GM12878 (cell line): Measurements from ENCODE around the gene SUV39H1. TPM values are rescaled to one million over a fixed set of nuclear protein-coding genes. Genes with fewer than 3 reads are reported as not detected.

Experiments used
- ATAC-seq: fragments of 200-7000 bp; cut with Tn5 transposase; 3 replicates; pipeline ENCODE4 v1.9.1; 2020; ENCODE audit warnings: mild to moderate bottlenecking, moderate library complexity
- BruUV-seq: library from RNA; stranded (reverse); fragments of 400-500 nt; replicated peaks from 2 replicates; lab custom pipeline; 2021; lab: Mats Ljungman, UMichigan
- CTCF ChIA-PET: fragments of 300-600 bp; sonication (Branson Sonifier 250); formaldehyde crosslinking; extraction: SDS; loops from one replicate; lab custom pipeline; 2021; ENCODE audit warnings: inconsistent platforms; lab: Yijun Ruan, JAX
- POLR2A ChIA-PET: fragments of 350-600 bp; formaldehyde crosslinking; extraction: SDS; loops from one replicate; lab custom pipeline; 2021; ENCODE audit warnings: inconsistent platforms; lab: Charles Lee
- RAD21 ChIA-PET: fragments of 300-600 bp; sonication (Branson Sonifier 250); formaldehyde crosslinking; loops from one replicate; lab custom pipeline; 2023; ENCODE audit warnings: antibody characterized with exemption; ENCODE audit not compliant: unreplicated experiment; lab: Charles Lee
- SMC1A ChIA-PET: fragments of 300-600 bp; sonication (Branson Sonifier 250); formaldehyde crosslinking; loops from one replicate; lab custom pipeline; 2023; ENCODE audit not compliant: unreplicated experiment, uncharacterized antibody; lab: Charles Lee
- DNase-seq: peaks from one replicate; pipeline ENCODE4 v3.0.0-alpha.2; 2011; ENCODE audit warnings: low read depth, low spot score
- FAIRE-seq: peaks from 3 replicates; lab custom pipeline; 2011; peaks lifted over from hg19 to GRCh38; lab: Jason Lieb, UNC
- H2AFZ ChIP-seq: 2 replicates; pipeline ENCODE4 v1.6.0; 2011; ENCODE audit warnings: low read depth, low read length, control low read depth; ENCODE audit not compliant: control insufficient read depth
- H3K27ac ChIP-seq: 2 replicates; pipeline ENCODE4 v1.5.1; 2011; ENCODE audit warnings: control low read depth; ENCODE audit not compliant: control insufficient read depth, insufficient read depth
- H3K27me3 ChIP-seq, 2 experiments: replicated peaks in 1 of 2; 2 replicates each; pipeline versions ENCODE4 v1.6.0 to v1.6.1; 2011; ENCODE audit warnings: low read length in 1 of 2; ENCODE audit not compliant: control insufficient read depth in 2 of 2, insufficient read depth in 2 of 2
- H3K36me3 ChIP-seq, 2 experiments: 2 replicates each; pipeline ENCODE4 v1.5.1; 2011; ENCODE audit warnings: low read length in 1 of 2; ENCODE audit not compliant: control insufficient read depth in 2 of 2, insufficient read depth in 2 of 2
- H3K4me1 ChIP-seq: 2 replicates; pipeline ENCODE4 v1.6.1; 2011; ENCODE audit warnings: mild to moderate bottlenecking, low read length, moderate library complexity, mixed read lengths; ENCODE audit not compliant: control insufficient read depth, insufficient read depth
- H3K4me2 ChIP-seq: 2 replicates; pipeline ENCODE4 v1.6.0; 2011; ENCODE audit warnings: control low read depth; ENCODE audit not compliant: control insufficient read depth, insufficient read depth
- H3K4me3 ChIP-seq: fragments of 200-600 bp; sonication (generic); 2 replicates; pipeline ENCODE4 v1.5.1; 2016
- H3K79me2 ChIP-seq: 2 replicates; pipeline ENCODE4 v1.6.0; 2011; ENCODE audit warnings: low read length; ENCODE audit not compliant: control insufficient read depth, insufficient read depth
- H3K9ac ChIP-seq: 2 replicates; pipeline ENCODE4 v1.8.0; 2011; ENCODE audit warnings: low read length, control low read depth, mixed read lengths; ENCODE audit not compliant: control insufficient read depth, insufficient read depth
- H3K9me3 ChIP-seq: replicated peaks from 3 replicates; pipeline ENCODE4 v1.5.1; 2011; ENCODE audit warnings: mild to moderate bottlenecking, low read length; ENCODE audit not compliant: control insufficient read depth, insufficient read depth
- H4K20me1 ChIP-seq: 2 replicates; pipeline ENCODE4 v1.6.0; 2011; ENCODE audit not compliant: control insufficient read depth, insufficient read depth
- ATF3 ChIP-seq: IDR thresholded peaks from 2 replicates; pipeline ENCODE4 v1.6.1; 2011; ENCODE audit warnings: low read depth, mild to moderate bottlenecking, low read length, moderate library complexity, borderline replicate concordance; ENCODE audit errors: extremely low read depth
- BCL11A ChIP-seq: IDR thresholded peaks from 2 replicates; pipeline ENCODE4 v1.6.1; 2011; ENCODE audit warnings: low read depth, low read length
- CEBPB ChIP-seq, 2 experiments: fragments of 150-350 bp in 1 of 2; IDR thresholded peaks; 2 replicates each; pipeline ENCODE4 v1.6.1; 2012 to 2014; ENCODE audit warnings: low read depth in 2 of 2, low read length in 2 of 2, borderline replicate concordance in 1 of 2, inconsistent platforms in 1 of 2
- EED ChIP-seq: sonication (generic); IDR thresholded peaks from 2 replicates; pipeline ENCODE4 v1.6.1; 2016; ENCODE audit warnings: antibody characterized with exemption, low read depth
- GABPA ChIP-seq: IDR thresholded peaks from 2 replicates; pipeline ENCODE4 v1.6.1; 2014; ENCODE audit warnings: antibody characterized with exemption, low read depth, mild to moderate bottlenecking, inconsistent platforms
- JUNB ChIP-seq: IDR thresholded peaks from 2 replicates; pipeline ENCODE4 v1.6.1; 2016; ENCODE audit warnings: antibody characterized with exemption, mild to moderate bottlenecking
- LARP7 ChIP-seq: fragments of 450-650 bp; IDR thresholded peaks from 2 replicates; pipeline ENCODE4 v1.6.1; 2017; ENCODE audit warnings: mild to moderate bottlenecking
- MLLT1 ChIP-seq: fragments of 450-650 bp; IDR thresholded peaks from 2 replicates; pipeline ENCODE4 v1.6.1; 2016; ENCODE audit warnings: mild to moderate bottlenecking
- NRF1 ChIP-seq: conservative IDR thresholded peaks from 2 replicates; pipeline ENCODE4 v1.6.1; 2011; ENCODE audit warnings: mild to moderate bottlenecking, low read depth, low read length, improper control_type of control experiment
- TARDBP ChIP-seq: IDR thresholded peaks from 2 replicates; pipeline ENCODE4 v1.6.1; 2016; ENCODE audit warnings: borderline replicate concordance
- YBX1 ChIP-seq: fragments of 450-650 bp; IDR thresholded peaks from 2 replicates; pipeline ENCODE4 v1.6.1; 2016; ENCODE audit warnings: antibody characterized with exemption
- WGBS: methylation state at CpG from one replicate; pipeline ENCODE4 v1.1.6; 2016; ENCODE audit warnings: low lambda C conversion rate; ENCODE audit not compliant: insufficient replicate concordance, insufficient coverage; ENCODE audit errors: missing lambda C conversion rate; 5-methylcytosine and 5-hydroxymethylcytosine counted together
- in situ Hi-C: fragments of 300-500 bp; cut with MboI; formaldehyde crosslinking; loops from 9 replicates; pipeline ENCODE4 v1.14.3; 2018; ENCODE audit warnings: mixed read lengths
- intact Hi-C: fragments of 100-400 bp; cut with micrococcal nuclease; formaldehyde crosslinking; loops from one replicate; pipeline ENCODE4 v1.14.2; 2022; ENCODE audit not compliant: unreplicated experiment
- polyA plus RNA-seq, 11 experiments: library from polyadenylated mRNA; depleted of rRNA in 4 of 11; unstranded in 6 of 11; stranded (reverse) in 5 of 11; fragments of >200 nt; fragmentation: Nextera tagmentation in 4 of 11; fragmentation: Illumina TruSeq in 1 of 11; extraction: Ambion mirVana in 4 of 11; extraction: Trizol in 1 of 11; gene quantifications; 1 replicate in 1 of 11; 2 replicates in 10 of 11; pipeline versions ENCODE4 v1.2.1 to v1.2.3, GENCODE V29; 2011 to 2016; ENCODE audit warnings: inconsistent platforms in 2 of 11, missing spikeins in 2 of 11, low read depth in 1 of 11
- total RNA-seq, 4 experiments: library from RNA; depleted of rRNA in 3 of 4; stranded (reverse); fragments of >200 nt in 3 of 4; fragmentation: Illumina TruSeq in 1 of 4; extraction: Trizol in 1 of 4; gene quantifications; 2 replicates each; pipeline versions ENCODE4 v1.2.1 to v1.2.3, GENCODE V29; 2013 to 2021
- TF ChIP-seq, protein P1 (sequence below): fragments of 450-650 bp; formaldehyde crosslinking; IDR thresholded peaks from 2 replicates; pipeline ENCODE4 v1.5.0; 2022; ENCODE audit warnings: mild to moderate bottlenecking, missing genetic modification characterization

The SUV39H1 gene
- total and polyA plus RNA-seq, 10 of the 15 experiments (the other 5 are each of a cell fraction or from before 2014, with no cell fraction given): 4.9 to 33.2 (median 17.1) TPM

- 87% methylated on average over 5 of the region's 5 CpGs for WGBS
- no peak for TF ChIP-seq CEBPB (IDR thresholded peaks at IDR 0.05; ENCODE audit: borderline replicate concordance in 1 of 2, low read depth in 2 of 2, low read length in 2 of 2)
- TF ChIP-seq TARDBP: no peak
- no peak for TF ChIP-seq EED
- no peak for TF ChIP-seq LARP7
- no peak for TF ChIP-seq JUNB
- no peak for TF ChIP-seq BCL11A
- no peak for TF ChIP-seq MLLT1
- TF ChIP-seq NRF1: no peak
- no peak for TF ChIP-seq ATF3
- TF ChIP-seq GABPA: no peak
- TF ChIP-seq, protein P1, sequence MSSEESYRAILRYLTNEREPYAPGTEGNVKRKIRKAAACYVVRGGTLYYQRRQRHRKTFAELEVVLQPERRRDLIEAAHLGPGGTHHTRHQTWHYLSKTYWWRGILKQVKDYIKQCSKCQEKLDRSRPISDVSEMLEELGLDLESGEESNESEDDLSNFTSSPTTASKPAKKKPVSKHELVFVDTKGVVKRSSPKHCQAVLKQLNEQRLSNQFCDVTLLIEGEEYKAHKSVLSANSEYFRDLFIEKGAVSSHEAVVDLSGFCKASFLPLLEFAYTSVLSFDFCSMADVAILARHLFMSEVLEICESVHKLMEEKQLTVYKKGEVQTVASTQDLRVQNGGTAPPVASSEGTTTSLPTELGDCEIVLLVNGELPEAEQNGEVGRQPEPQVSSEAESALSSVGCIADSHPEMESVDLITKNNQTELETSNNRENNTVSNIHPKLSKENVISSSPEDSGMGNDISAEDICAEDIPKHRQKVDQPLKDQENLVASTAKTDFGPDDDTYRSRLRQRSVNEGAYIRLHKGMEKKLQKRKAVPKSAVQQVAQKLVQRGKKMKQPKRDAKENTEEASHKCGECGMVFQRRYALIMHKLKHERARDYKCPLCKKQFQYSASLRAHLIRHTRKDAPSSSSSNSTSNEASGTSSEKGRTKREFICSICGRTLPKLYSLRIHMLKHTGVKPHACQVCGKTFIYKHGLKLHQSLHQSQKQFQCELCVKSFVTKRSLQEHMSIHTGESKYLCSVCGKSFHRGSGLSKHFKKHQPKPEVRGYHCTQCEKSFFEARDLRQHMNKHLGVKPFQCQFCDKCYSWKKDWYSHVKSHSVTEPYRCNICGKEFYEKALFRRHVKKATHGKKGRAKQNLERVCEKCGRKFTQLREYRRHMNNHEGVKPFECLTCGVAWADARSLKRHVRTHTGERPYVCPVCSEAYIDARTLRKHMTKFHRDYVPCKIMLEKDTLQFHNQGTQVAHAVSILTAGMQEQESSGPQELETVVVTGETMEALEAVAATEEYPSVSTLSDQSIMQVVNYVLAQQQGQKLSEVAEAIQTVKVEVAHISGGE (CRISPR knock-in tag): no peak
- TF ChIP-seq YBX1: no peak
- FAIRE-seq: no peak
- no peak for DNase-seq
- no peak overlapping the region for H3K9ac ChIP-seq
- in situ Hi-C loops: no loop called here
- CTCF ChIA-PET: no interaction called here
- RAD21 ChIA-PET: no interaction called here
- no peak for ATAC-seq
- H3K27me3 ChIP-seq: no peaks in the 10 kb centered on the region
- BruUV-seq: no TSS peak
- POLR2A ChIA-PET: no interaction called here
- no peak overlapping the region for H2AFZ ChIP-seq
- H3K4me1 ChIP-seq: peaks cover 6% of the 10 kb centered on the region
- H3K4me2 ChIP-seq: peak overlapping the region; percentile 74
- no peak overlapping the region for H3K4me3 ChIP-seq
- peaks cover 4 to 5% of the 10 kb centered on the region in 2 experiments; a peak in 2 of 4 replicates for H3K36me3 ChIP-seq
- H4K20me1 ChIP-seq: no peaks in the 10 kb centered on the region
- peaks cover 14% of the 10 kb centered on the region for H3K79me2 ChIP-seq
- H3K27ac ChIP-seq: no peak overlapping the region
- no peaks in the 10 kb centered on the region; the same call in 2 of the 3 replicates for H3K9me3 ChIP-seq
- intact Hi-C loops: loop anchor here (5.0 kb wide), 2 partner anchors 104 to 214 kb away; partner anchors contain the start of genes HDAC6 and SLC35A2
- SMC1A ChIA-PET: interaction anchor here (1.5 kb wide), 1 partner anchor 22 kb away, joined by 3 read pairs; no protein-coding TSS in a partner anchor
Observed at GRCh38 chrX:48698306-48698705, 1.8 kb downstream of the SUV39H1 start.
